NCI-H2081 treated with DMSO at 0.1 percent for 48 hours (cell line): ENCODE results near the gene TTC23.

Source experiments
- DNase-seq: peaks from one replicate; lab custom pipeline; 2025; lab: John Stamatoyannopoulos, UW

Gene TTC23

DNA sequence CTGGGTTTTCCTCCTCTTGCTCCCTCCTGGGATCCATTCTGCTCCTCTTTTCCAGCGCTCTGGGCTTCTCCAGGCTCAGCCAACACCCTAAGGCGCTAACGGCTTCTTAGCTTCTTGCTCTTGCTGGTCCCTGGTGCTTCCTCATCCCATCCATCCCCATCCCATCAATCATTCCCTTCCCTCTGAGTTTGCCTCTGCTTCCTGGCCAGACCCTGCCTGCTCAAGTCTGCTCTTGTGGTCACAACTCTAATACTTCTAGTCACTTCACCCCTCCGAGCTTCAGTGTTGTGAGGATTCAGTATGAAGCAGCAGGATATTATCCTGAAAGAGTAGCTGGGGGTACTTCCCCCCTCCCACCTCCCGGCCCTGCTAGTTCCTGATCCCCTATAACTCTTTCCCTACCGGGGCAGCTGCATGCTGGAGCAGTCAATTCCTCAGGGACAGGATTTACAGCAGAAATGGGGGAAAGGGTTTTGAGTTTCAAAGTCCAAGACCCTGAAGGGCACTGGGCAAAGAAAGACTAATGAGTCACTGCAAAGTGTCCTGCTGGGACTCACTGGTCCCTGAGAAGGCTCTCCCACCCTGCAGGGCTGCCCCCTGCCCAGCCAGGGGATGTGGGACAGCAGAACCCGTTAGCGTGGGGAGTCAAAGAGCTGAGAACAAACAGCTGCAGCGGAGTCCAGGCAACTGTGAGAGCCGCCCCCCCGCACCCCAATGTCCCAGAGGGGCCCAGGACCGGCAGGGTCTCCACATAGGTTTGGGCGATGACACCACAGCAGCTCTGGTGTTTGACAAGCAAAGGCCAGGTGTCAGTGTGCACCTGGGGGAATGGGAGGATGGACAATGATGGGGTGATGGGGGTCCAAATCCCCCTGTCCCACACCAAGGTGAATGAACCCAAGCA lies 146.8 kb downstream of the TTC23 start:
- no peak for DNase-seq

- DNase-seq, result no peak
Observed at GRCh38 chr15:99101501-99101900, 147.9 kb downstream of the TTC23 start.

DNA sequence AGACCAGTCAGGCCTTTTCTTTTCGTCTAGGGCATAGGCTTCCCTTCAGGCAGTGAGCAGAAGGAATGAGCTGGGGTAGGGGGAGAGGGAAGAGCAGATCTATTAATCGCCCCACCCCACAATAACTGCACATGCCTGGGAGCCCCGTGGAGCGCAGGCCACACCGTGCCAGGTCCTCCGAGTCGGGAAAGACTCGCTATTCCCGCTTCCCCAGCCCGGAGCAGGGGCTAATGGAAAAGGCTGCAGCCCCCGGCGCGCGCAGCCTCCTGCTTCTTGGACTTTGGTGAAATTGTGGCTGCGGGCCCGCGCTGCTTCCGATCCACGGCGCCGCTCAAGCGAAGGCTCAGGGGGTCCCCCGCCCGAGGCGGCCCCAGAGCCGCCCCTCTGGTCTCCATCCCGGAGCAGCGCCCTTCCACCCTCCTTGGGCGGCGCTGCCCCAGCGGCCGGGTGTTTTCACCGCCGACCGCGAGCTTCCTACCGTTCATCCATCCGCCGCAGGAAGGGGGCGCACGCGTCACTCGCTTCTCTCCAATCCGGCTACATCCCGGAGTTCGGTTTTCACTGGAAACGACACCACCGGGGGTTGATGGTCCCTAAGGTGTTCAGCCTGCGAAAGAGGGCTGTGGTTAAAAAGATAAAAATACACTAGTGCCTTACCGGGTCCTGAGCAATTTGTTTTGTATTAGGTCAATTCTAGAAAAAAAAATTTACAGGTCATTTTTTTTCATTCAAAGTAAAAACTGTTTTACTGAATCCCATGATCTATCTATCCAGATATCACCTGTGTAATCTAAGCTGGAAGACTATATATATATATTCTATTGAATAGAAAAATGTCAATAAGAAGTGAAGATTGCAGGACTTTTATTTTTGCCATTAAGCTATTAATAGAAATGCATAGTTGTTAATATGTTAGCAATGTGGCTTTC lies 148.9 kb downstream of the TTC23 start:
- DNase-seq, result peak; percentile 53

DNA sequence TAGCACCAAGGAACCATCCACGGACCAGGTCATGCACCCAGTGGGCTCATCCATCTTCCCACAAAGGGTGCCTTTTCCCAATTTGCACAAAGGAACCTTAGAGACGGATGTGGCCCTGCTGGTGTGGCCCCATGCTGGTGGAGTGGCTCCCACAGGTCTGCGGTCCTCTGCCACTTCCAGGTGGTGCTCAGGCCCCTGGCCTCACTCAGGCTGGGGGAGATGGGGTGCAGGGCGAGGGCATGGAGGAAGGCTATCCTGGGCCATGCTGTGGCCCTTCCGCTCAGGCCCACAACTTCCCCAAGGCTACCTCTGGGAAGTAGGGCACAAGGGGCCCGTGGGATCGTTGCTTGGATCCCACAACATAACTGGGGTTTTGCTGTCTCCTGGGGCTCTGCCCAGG lies 149.7 kb downstream of the TTC23 start:
- no peak for DNase-seq

GRCh38 chr15:99098991-99099390 lies 150.4 kb downstream of the TTC23 start:
- no peak for DNase-seq

DNA sequence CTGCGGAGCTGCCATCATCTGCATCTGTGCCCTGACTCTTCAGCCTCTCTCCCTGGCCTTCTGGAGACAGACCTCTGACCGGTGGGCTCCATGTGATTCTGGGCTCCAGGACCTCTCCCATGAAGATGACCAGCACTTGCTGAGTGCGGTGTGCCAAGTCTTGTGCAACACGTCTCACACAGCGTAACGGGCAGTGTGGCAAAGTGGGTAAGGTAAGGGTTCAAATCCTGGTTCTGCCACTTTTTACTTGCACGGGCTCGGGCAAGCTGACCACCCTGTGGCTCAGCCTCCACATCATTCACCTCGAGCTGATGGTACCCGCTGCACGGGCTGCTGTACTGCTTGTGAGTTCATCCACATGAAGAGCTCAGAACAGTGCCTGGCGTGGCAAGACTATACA lies 151.0 kb downstream of the TTC23 start:
- no peak for DNase-seq

GRCh38 chr15:99097441-99098410 lies 151.7 kb downstream of the TTC23 start:
- no peak for DNase-seq

DNA sequence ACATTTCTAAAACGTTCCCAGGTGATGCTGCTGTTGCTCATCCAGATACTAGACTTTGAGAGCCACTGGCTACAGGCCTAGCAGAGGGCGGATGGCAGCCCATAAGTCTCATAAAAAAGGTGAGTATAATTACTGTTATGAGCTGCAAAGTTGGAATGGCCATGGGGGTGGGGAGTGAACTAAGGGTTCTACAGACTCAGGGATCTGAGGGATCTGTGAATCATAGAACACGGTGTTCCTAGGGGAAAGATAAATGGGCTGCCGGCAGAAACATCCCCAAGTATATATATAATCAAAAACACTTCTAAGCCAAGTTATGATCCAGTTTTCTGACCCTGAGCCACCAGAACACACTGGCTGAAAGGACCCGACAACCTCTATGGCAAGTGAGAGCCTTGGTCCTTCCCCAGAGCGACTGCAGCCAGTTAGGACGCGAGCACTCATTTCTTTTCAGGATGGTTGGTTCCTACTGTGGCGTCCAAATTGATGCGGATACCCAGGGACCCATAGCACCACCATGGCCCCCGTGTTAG lies 152.4 kb downstream of the TTC23 start:
- DNase-seq, result no peak

DNA sequence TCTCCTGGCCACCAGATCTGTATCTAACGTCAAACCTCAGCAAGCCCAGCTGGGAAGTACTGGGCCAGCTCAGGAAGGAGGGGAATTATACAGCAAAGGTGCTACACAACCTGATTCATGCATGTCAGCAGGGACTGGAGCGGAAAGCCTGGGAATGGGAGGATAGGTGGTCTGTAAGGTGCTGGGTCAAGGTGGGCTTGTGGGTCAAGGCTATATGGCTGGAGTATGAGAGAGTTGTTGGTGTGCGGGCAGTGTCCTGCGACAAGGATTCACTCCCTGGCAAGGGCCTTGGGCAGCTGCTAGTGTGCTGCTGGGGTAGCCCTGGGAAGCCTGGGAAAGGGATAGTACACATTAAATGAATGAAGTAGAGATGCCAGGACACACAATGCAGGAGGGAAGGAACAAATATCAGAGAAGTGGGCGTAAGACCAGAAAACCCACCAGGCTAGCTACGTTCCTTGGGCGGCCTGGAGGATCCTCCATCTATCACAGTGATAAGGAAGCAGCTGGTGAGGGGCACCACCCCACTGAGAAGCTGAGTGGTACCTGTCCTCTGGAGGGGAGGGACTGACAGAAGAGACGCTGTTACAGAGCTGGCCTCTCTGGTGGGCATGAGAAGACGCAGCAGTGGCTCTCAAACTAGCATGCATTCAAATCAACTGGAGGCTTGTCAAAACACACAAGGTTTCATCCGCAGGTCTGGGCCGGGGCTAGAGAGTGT lies 153.0 kb downstream of the TTC23 start:
- no peak for DNase-seq

DNA sequence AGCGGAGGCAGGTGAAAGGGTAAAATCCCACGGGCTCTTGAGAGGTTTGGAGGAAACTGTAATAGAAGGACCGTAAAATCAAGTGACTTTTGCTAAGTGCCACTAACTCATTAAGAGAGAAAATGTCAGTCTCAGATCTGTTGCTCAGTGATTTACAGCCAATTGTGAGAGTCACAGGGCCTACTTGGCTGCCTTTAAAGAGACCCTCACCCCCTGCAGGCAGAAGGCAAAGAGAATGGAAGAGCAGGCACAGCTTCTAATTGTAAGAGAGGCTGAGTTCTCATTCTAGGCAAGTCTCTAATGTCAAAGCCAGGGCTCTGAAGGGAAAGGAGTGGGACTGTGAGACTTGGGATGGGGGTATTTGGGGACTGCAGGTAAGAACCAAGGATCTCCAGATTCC lies 153.8 kb downstream of the TTC23 start:
- DNase-seq, result no peak

- DNase-seq, result no peak
Observed at GRCh38 chr15:99092554-99093172, 156.7 kb downstream of the TTC23 start.

GRCh38 chr15:99090938-99091337 lies 158.4 kb downstream of the TTC23 start:
- no peak for DNase-seq

- no peak for DNase-seq
Observed at GRCh38 chr15:99090011-99090699, 159.2 kb downstream of the TTC23 start.

- DNase-seq, result no peak
Observed at GRCh38 chr15:99087405-99087943, 161.9 kb downstream of the TTC23 start.

- no peak for DNase-seq
Observed at GRCh38 chr15:99086327-99086667, 163.1 kb downstream of the TTC23 start.
